ENCODE results near the gene TBC1D7.

DNA sequence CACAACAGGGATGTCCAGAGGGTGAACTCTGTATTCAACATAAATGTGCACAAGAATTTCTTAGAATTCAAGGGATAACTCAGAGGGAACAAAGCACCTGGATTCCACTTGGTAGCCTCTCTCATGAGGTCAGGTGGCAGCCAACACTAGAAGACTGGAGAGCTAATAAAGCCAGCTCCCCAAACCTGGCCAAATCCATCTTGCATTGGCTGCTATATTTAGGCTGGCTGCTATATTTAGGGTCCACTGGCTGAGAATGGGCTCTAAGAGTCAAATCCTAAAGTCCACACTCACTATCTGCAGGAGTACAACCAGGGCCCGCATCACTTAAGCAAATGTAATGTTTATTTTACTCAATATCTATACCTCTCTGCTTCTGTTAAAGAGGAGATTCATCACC, 20.0 kb downstream of the TBC1D7 start:
- TF ChIP-seq CTCF (IDR thresholded peaks at IDR 0.05) (no peak), EZH2 (IDR thresholded peaks at IDR 0.05; ENCODE audit: borderline replicate concordance, insufficient read depth, low read depth, low read length, poor library complexity, severe bottlenecking) (no peak)

Data from B cell (primary cell).